KOPT-K1 (cell line): ENCODE data around the gene CEP164.

Source experiments
- H3K27ac ChIP-seq: fragments of 200-600 bp; sonication (generic); 2 replicates; pipeline ENCODE4 v1.5.1; 2016; ENCODE audit warnings: antibody characterized with exemption, mild to moderate bottlenecking, low read depth, low read length; ENCODE audit not compliant: poor library complexity, severe bottlenecking
- H3K36me3 ChIP-seq: fragments of 200-600 bp; sonication (generic); 2 replicates; pipeline ENCODE4 v1.5.1; 2017; ENCODE audit warnings: antibody characterized with exemption, mild to moderate bottlenecking, low read length, moderate library complexity; ENCODE audit not compliant: insufficient read depth
- H3K9me3 ChIP-seq: fragments of 200-600 bp; sonication (generic); 2 replicates; pipeline ENCODE4 v1.5.1; 2017; ENCODE audit warnings: antibody characterized with exemption, low read length, mild to moderate bottlenecking; ENCODE audit not compliant: insufficient read depth, poor library complexity, severe bottlenecking

Gene CEP164

DNA sequence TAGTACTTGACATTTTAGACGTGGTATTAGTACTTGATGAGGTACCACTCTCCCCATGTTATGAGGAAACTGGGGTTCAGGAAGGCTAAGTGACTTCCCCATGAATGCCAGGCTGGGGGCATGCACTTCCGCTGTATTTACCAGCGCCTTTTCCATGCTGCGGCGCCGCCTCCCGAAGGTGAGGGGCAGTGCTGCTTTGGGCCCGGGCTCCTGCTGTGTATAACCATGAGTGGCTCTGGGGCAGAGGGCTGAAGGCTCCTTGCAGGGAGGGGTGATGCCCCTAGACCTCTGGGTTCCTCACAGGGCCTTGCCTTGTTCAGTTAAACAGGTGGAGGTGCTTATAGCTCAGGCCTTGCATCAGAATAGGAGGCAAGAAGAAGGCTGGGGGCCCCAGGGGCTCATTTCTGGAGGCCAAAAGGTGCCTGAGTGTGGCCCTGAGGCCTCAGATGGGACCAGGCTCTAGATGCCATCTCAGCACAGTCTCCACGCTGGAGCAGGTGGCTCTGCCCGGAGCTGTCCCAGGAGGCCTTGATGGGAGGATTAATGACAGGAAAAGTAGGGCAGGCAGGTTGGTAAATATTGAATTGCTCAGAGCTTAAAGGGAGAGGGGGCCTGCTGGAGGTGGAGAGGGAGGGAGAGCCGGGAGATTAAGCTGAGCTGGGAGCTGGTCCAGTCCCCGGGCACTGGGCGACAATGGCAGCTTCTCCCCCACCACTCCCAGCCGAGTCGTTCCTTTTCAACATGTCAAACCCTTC lies 129.6 kb downstream of the CEP164 start:
- Histone ChIP-seq H3K27ac (no peak overlapping the region), H3K36me3 (no peaks in the 10 kb centered on the region), H3K9me3 (peaks cover 13% of the 10 kb centered on the region)

DNA sequence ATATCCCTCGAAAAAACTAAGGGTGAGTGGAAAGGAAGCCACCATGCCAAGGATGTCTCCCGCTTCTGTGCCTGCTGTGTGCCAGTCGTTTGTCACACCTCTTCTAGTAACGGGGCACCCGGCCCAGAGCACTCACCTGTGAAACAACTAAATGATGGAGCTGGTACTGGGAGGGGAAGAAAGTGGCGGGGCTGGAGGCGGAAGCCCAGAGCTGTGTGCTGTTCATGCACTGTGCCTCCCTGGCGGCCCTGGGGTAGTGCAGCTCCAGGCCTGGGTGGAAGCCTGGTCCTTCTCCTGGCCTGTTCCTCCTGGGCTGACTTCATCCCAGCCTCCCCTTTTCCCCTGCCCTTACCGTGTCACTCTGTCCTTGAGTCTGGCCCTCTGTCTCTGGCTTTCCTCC lies 130.2 kb downstream of the CEP164 start:
- Histone ChIP-seq H3K9me3 (peaks cover 13% of the 10 kb centered on the region), H3K27ac (no peak overlapping the region), H3K36me3 (no peaks in the 10 kb centered on the region)

DNA sequence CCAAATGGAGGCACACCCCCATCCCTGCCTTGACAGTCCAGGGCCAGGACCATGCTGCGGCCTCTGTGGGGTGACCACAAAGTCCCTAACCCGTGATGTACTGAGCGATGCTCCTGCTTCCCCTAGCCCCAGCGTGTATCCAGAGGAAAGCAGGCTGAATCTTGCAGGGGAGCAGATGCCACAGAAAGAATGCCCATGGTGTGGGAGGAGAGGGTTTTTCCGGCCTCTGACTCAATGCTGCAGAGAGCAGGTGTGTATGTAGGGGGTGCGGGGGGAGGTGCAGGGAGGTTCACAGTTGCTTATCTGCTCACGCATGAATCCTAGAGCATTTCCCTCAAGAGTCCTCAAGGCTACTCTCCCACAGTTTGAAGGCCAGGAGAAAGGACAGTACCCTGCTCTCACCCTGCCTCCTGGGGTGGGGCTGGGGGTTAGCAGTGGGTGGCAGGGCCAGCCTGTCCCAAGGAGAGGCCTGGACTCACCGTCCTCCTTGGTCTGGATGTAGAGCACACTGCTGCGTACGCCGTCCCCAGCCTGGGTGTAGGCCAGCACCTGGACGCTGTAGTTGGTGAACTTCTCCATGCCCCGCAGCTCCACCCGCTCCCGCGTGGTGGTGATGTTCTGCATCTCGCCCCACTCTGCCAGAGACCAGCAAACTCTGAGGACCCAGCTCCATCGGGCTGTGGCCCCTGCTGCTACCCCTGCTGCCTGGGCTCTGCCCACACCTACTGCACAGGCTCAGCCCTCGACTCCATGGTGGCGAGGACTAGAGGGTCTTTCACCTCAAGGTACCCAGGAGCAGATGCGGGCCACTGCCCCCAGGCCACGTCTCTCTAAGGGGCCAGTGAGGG lies 130.8 kb downstream of the CEP164 start:
- Histone ChIP-seq H3K9me3 (peaks cover 12% of the 10 kb centered on the region), H3K36me3 (no peaks in the 10 kb centered on the region), H3K27ac (no peak overlapping the region)

DNA sequence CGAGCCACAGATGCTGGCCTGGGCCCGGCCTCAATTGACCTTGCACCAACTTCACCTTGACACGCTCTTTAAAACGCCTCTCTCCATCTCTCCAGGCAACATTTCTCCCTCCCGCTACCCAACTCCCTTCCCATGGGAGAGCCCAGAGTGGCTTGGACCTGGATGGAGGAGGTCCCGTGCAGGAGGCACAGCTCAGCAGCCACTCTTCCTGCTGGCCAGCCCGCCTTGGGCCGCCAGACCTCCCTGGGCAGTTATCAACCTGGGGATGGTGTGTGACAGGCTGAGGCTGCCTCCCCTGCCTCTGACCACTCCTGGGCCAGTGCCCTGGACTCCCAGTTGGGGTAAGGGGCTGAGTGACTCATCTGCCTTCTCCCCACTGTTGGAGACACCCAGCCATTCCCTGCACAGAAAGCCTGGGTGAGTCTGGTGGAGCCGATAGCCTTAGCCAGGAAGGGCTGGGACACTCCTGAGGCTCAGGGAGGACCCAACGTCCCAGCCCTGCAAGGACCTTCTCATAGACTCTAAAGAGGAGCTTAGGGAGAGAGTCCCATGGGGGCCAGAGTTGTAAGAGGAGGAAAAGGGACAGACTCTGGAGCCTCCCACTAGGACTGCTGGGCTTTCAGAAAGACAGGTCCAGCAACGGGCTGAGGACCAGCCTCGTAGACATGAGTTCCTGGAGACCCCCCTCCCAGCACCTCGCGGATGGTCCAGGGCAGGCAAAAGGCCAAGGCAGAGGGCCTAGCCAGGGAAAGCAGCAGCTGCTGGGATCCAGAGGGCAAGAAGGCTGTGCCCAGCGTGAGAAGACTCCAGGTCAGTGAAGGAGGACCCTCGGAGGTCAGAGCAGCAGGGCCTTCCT lies 131.7 kb downstream of the CEP164 start:
- Histone ChIP-seq H3K36me3 (no peaks in the 10 kb centered on the region), H3K9me3 (peaks cover 4% of the 10 kb centered on the region), H3K27ac (no peak overlapping the region)

GRCh38 chr11:117459979-117460300 lies 132.3 kb downstream of the CEP164 start:
- Histone ChIP-seq H3K27ac (no peak overlapping the region), H3K9me3 (no peaks in the 10 kb centered on the region), H3K36me3 (no peaks in the 10 kb centered on the region)

DNA sequence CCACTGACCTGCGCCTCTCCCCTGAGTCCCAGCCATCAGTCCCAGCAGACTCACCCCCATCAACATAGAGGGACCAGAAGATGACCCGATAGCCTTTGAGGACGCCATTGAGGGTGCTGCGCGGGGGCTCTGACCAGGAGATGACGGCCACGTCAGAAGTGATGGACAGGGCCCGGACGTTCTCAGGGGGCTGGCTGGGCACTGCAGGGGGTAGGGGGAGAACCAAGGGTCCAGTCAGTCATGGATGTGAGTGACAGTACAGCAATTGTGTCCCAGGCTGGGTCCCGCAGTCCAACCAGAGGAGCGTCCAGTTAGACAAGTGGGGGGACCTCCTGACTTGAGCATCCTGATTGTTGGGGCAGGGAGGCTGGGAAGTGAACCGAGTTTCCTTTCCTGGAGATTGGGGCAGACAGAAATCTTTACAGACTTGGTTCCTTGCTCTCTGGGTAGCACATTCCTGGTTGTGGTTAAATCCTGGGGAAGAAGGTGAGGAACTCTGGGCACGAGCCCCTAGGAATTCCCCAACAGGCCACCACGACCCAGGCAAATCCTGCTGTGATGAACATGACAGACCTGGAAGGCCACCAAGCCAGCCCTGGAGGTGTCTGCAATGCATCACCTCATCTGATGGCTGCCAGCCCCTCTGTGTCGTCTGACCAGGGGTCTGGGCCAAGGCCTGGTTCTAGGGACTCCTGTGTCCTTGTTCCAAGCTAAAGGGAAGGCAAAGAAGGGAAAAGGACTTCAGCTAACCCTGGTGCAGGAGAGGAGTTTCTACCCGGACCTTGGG lies 133.9 kb downstream of the CEP164 start:
- Histone ChIP-seq H3K9me3 (no peaks in the 10 kb centered on the region), H3K36me3 (no peaks in the 10 kb centered on the region), H3K27ac (no peak overlapping the region)

DNA sequence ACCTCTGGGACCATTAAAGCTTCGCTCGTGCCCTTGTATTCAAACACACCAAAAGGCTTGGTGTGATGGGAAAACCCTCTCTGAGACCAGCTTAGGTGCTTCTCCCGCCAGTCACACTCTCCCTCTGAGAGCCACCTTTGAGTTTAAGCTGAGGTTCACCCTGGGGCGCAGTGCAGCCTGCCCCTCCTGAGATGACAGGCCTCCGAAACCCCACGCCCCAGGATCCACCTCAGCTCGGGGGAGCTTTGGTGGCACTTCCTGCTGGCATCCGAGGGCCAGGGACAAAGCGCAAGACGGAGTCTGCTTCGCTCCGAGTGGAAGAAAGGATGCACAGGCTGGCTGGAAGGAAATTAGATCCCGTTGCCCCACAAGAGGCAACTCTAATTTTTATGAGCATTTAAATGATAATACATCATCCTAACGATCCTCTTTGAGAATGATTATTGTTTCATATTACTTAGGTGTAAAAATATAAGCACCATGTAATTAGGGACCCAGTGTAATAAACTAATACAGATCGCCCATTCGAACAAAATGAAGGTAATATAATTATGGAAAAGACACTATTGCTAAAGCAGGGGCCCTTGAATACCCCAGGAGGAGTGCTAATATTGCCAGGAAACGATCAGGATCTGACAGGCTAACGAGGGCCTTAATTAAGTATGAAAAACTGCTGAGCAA lies 134.7 kb downstream of the CEP164 start:
- Histone ChIP-seq H3K27ac (no peak overlapping the region), H3K36me3 (no peaks in the 10 kb centered on the region), H3K9me3 (no peaks in the 10 kb centered on the region)

- Histone ChIP-seq H3K27ac (no peak overlapping the region), H3K9me3 (no peaks in the 10 kb centered on the region), H3K36me3 (no peaks in the 10 kb centered on the region)
Measured at GRCh38 chr11:117462864-117463247, 135.2 kb downstream of the CEP164 start.
